CD4-positive, alpha-beta memory T cell (primary cell): ENCODE results near the gene ZBTB8OS. TPM values are rescaled to one million over a fixed set of nuclear protein-coding genes. Genes with fewer than 3 reads are reported as not detected.
"Not testable (repeated sequence)": the region's sequence is repeated elsewhere in the genome, so short reads cannot be mapped to it uniquely, and the experiment has no call there.

Experiments
- CTCF ChIA-PET: fragments of 350-600 bp; sonication (Branson Sonifier 250); formaldehyde crosslinking; loops from one replicate; lab custom pipeline; 2021; ENCODE audit warnings: inconsistent platforms; ENCODE audit not compliant: partially characterized antibody; lab: Charles Lee
- POLR2A ChIA-PET: fragments of 350-600 bp; sonication (Branson Sonifier 250); formaldehyde crosslinking; loops from one replicate; lab custom pipeline; 2021; ENCODE audit not compliant: partially characterized antibody; lab: Charles Lee
- DNase-seq, 5 donors: peaks; one replicate each; pipeline versions ENCODE4 v3.0.0 to v3.0.0-alpha.2; 2020 to 2022; ENCODE audit warnings: mixed read lengths in 1 of 5
- H3K27ac ChIP-seq: one replicate; pipeline ENCODE4 v1.7.0; 2013; ENCODE audit warnings: low read depth, low read length
- H3K27me3 ChIP-seq: 2 replicates; pipeline ENCODE4 v1.7.0; 2013; ENCODE audit warnings: mild to moderate bottlenecking, low read length, moderate library complexity; ENCODE audit not compliant: insufficient read depth
- H3K36me3 ChIP-seq: 2 replicates; pipeline ENCODE4 v1.7.0; 2013; ENCODE audit warnings: mild to moderate bottlenecking, low read length, moderate library complexity; ENCODE audit not compliant: insufficient read depth
- H3K4me1 ChIP-seq: 2 replicates; pipeline ENCODE4 v1.7.0; 2013; ENCODE audit warnings: mild to moderate bottlenecking, low read length, moderate library complexity; ENCODE audit not compliant: insufficient read depth
- H3K4me3 ChIP-seq, 2 donors: one replicate each; pipeline ENCODE4 v1.7.0; 2013; ENCODE audit warnings: low read length in 2 of 2, mild to moderate bottlenecking in 1 of 2
- H3K9me3 ChIP-seq, 2 donors: one replicate each; pipeline ENCODE4 v1.7.0; 2013; ENCODE audit warnings: low read length in 2 of 2, control low read depth in 1 of 2; ENCODE audit not compliant: control insufficient read depth in 1 of 2
- H3K27ac Mint-ChIP-seq, 7 donors: one replicate each; pipeline ENCODE4 v1.8.0; 2020 to 2021; ENCODE audit warnings: mixed read lengths in 7 of 7, mild to moderate bottlenecking in 6 of 7, inconsistent platforms in 3 of 7, moderate library complexity in 3 of 7
- H3K27me3 Mint-ChIP-seq, 2 donors: one replicate each; pipeline ENCODE4 v1.8.0; 2020 to 2021; ENCODE audit warnings: mixed read lengths in 2 of 2
- H3K36me3 Mint-ChIP-seq, 2 donors: one replicate each; pipeline ENCODE4 v1.8.0; 2020 to 2021; ENCODE audit warnings: mixed read lengths in 2 of 2, inconsistent platforms in 1 of 2, mild to moderate bottlenecking in 1 of 2
- H3K4me1 Mint-ChIP-seq, 4 donors: one replicate each; pipeline ENCODE4 v1.8.0; 2020 to 2021; ENCODE audit warnings: mixed read lengths in 4 of 4, mild to moderate bottlenecking in 1 of 4
- H3K4me3 Mint-ChIP-seq, 8 donors: one replicate each; pipeline ENCODE4 v1.8.0; 2020 to 2021; ENCODE audit warnings: mixed read lengths in 8 of 8, mild to moderate bottlenecking in 7 of 8, moderate library complexity in 6 of 8, inconsistent platforms in 3 of 8
- H3K9me3 Mint-ChIP-seq, 8 donors: one replicate each; pipeline ENCODE4 v1.8.0; 2020 to 2021; ENCODE audit warnings: mixed read lengths in 8 of 8, mild to moderate bottlenecking in 5 of 8, inconsistent platforms in 3 of 8, moderate library complexity in 1 of 8
- intact Hi-C: fragments of 100-400 bp; cut with micrococcal nuclease; formaldehyde crosslinking; loops from one replicate; pipeline ENCODE4 v1.15.1; 2023
- polyA plus RNA-seq, 2 donors: library from polyadenylated mRNA; unstranded; fragments of 300-500 nt; fragmentation: Illumina TruSeq; gene quantifications; one replicate each; pipeline ENCODE4 v1.2.3, GENCODE V29; 2021
- total RNA-seq, 2 experiments: library from RNA; stranded (reverse); gene quantifications; one replicate each; pipeline ENCODE4 v1.2.3, GENCODE V29; 2021

ZBTB8OS gene
- total and polyA plus RNA-seq, 4 experiments from 2014 or later, result 54.0 to 94.4 (median 63.2) TPM

DNA sequence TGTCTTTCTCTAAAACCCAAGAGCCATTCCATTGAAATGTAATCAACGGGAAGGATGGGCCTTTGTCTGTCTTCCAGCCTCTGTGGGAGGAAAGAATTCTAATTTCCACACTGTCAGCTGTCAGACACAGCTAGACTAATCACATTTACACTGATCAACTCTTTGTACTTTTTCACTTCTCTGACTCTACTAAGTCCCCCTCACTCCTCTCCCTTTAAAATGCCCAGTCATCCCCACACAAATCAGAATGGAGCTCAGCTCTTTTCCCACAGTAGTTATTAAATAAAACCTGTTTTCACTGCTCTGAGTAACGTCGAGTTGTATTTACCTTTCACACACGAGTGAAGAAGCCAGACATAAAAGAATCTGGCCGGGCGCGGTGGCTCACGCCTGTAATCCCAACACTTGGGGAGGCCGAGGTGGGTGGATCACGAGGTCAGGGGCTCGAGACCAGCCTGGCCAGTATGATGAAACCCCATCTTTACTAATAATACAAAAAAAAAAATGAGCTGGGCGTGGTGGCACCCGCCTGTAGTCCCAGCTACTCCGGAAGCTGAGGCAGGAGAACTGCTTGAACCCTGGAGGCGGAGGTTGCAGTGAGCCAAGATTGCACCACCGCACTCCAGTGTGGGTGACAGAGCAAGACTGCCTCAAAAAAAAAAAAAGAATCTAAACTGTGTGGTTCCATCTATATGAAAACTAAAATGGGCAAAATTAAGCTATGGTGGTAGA lies 13.3 kb downstream of the ZBTB8OS start:
- Histone ChIP-seq H3K27me3 (no peaks in the 10 kb centered on the region), H3K27ac (no peak overlapping the region), H3K4me1 (no peaks in the 10 kb centered on the region), H3K4me3 (no peak overlapping the region), H3K36me3 (peaks cover 13% of the 10 kb centered on the region), H3K9me3 (no peaks in the 10 kb centered on the region)
- peak overlapping the region in 1 of 8 donors; percentile 46 for H3K4me3 Mint-ChIP-seq
- H3K9me3 Mint-ChIP-seq, result no peaks in the 10 kb centered on the region
- ChIA-PET POLR2A (no interaction called here), CTCF (no interaction called here)
- intact Hi-C loops, result no loop called here
- H3K27ac Mint-ChIP-seq, result peak overlapping the region in 2 of 7 donors; percentile 38
- peaks cover 17 to 37% of the 10 kb centered on the region in 2 donors for H3K36me3 Mint-ChIP-seq
- H3K27me3 Mint-ChIP-seq, result no peaks in the 10 kb centered on the region
- peaks cover 13 to 30% (median 18%) of the 10 kb centered on the region in 4 donors for H3K4me1 Mint-ChIP-seq
- DNase-seq, result no peak

GRCh38 chr1:32635508-32636277 lies 14.7 kb downstream of the ZBTB8OS start:
- intact Hi-C loops, result no loop called here
- no peaks in the 10 kb centered on the region for H3K4me1 ChIP-seq
- CTCF ChIA-PET, result no interaction called here
- no peaks in the 10 kb centered on the region for H3K9me3 ChIP-seq
- H3K27me3 ChIP-seq, result no peaks in the 10 kb centered on the region
- DNase-seq, result no peak
- no peak overlapping the region for H3K27ac ChIP-seq
- no peaks in the 10 kb centered on the region for H3K27me3 Mint-ChIP-seq
- no peak overlapping the region for H3K4me3 Mint-ChIP-seq
- H3K4me1 Mint-ChIP-seq, result peaks cover 11 to 26% (median 18%) of the 10 kb centered on the region in 4 donors
- H3K36me3 ChIP-seq, result peaks cover 14% of the 10 kb centered on the region
- POLR2A ChIA-PET, result no interaction called here
- no peak overlapping the region for H3K4me3 ChIP-seq
- H3K9me3 Mint-ChIP-seq, result no peaks in the 10 kb centered on the region
- peaks cover 17 to 39% of the 10 kb centered on the region in 2 donors for H3K36me3 Mint-ChIP-seq
- H3K27ac Mint-ChIP-seq, result peak overlapping the region in 5 of 7 donors; percentile 32 to 84 (median 60)

GRCh38 chr1:32632829-32633228 lies 17.5 kb downstream of the ZBTB8OS start:
- ChIA-PET POLR2A (interaction anchor here (1.0 kb wide), 1 partner anchor 18 kb away, joined by 4 read pairs; the partner anchor contains the start of gene RBBP4), CTCF (interaction anchor here (0.6 kb wide), 1 partner anchor 16 kb away, joined by 4 read pairs; no protein-coding TSS in a partner anchor)
- Histone ChIP-seq H3K4me3 (no peak overlapping the region), H3K4me1 (peaks cover 2% of the 10 kb centered on the region), H3K27ac (no peak overlapping the region), H3K27me3 (no peaks in the 10 kb centered on the region), H3K9me3 (no peaks in the 10 kb centered on the region), H3K36me3 (peaks cover 14% of the 10 kb centered on the region)
- intact Hi-C loops, result no loop called here
- no peaks in the 10 kb centered on the region for H3K27me3 Mint-ChIP-seq
- no peak overlapping the region for H3K4me3 Mint-ChIP-seq
- peaks cover 14 to 27% (median 18%) of the 10 kb centered on the region in 4 donors for H3K4me1 Mint-ChIP-seq
- H3K36me3 Mint-ChIP-seq, result peaks cover 17 to 45% of the 10 kb centered on the region in 2 donors
- no peak for DNase-seq
- no peaks in the 10 kb centered on the region for H3K9me3 Mint-ChIP-seq
- peak overlapping the region in 3 of 7 donors; percentile 48 to 72 (median 65) for H3K27ac Mint-ChIP-seq

DNA sequence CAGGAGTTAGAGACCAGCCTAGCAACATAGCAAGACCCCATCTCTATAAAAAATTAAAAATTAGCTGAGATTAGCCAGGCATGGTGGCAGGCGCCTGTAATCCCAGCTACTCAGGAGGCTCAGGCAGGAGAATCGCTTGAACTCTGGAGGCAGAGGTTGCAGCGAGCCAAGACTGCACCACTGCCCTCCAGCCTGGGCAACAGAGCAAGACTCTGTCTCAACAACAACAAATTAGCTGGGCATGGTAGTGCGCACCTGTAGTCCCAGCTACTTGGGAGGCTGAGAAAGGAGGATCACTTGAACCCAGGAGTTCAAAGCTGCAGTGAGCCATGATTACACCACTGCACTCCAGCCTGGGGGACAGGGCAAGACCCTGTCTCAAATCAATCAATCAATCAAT lies 20.2 kb downstream of the ZBTB8OS start:
- H3K27ac ChIP-seq, H3K27me3 Mint-ChIP-seq, H3K4me1 ChIP-seq, POLR2A ChIA-PET, H3K9me3 ChIP-seq, H3K27ac Mint-ChIP-seq, CTCF ChIA-PET, intact Hi-C loops, H3K4me3 Mint-ChIP-seq, DNase-seq, H3K9me3 Mint-ChIP-seq, H3K27me3 ChIP-seq, H3K4me3 ChIP-seq: not testable (repeated sequence)
- Mint-ChIP-seq H3K4me1 (peaks cover 6 to 19% (median 13%) of the 10 kb centered on the region in 4 donors), H3K36me3 (peaks cover 19 to 49% of the 10 kb centered on the region in 2 donors)
- H3K36me3 ChIP-seq, result peaks cover 14% of the 10 kb centered on the region

DNA sequence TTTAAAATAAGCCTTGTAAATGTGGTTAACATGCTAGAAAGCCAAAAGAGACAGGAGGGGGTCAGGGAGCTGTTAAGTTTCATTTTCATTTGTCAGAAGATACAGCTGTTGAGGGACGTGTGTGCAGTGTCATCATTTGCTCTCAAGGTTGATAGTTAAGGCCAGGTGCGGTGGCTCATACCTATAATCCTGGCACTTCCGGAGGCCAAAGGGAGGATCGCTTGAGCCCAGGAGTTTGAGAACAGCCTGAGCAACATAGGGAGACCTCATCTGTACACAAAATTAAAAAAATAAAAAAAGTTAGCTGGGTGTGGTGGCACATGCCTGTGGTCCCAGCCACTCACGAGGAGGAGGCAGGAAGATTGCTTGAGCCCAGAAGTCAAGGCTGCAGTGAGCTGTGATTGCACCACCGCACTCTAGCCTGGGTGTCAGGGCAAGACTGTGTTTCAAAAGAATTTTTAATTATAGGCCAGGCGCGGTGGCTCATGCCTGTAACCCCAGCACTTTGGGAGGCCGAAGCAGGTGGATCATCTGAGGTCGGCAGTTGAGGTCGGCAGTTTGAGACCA lies 22.7 kb downstream of the ZBTB8OS start:
- intact Hi-C loops, result no loop called here
- H3K27ac ChIP-seq, result no peak overlapping the region
- no peaks in the 10 kb centered on the region for H3K27me3 ChIP-seq
- no peaks in the 10 kb centered on the region for H3K9me3 ChIP-seq
- DNase-seq, result peak in 2 of 5 donors; percentile 14 to 19
- peak overlapping the region; percentile 1 to 86 (median 79) for H3K27ac Mint-ChIP-seq
- ChIA-PET CTCF (no interaction called here), POLR2A (interaction anchor here (1.2 kb wide), 1 partner anchor 23 kb away, joined by 3 read pairs; the partner anchor contains the start of gene RBBP4)
- H3K9me3 Mint-ChIP-seq, result no peaks in the 10 kb centered on the region
- peaks cover 18% of the 10 kb centered on the region for H3K4me1 ChIP-seq
- no peak overlapping the region for H3K4me3 ChIP-seq
- H3K36me3 ChIP-seq, result peaks cover 5% of the 10 kb centered on the region
- peak overlapping the region in 7 of 8 donors; percentile 12 to 56 (median 41) for H3K4me3 Mint-ChIP-seq
- H3K36me3 Mint-ChIP-seq, result peaks cover 27 to 46% of the 10 kb centered on the region in 2 donors
- no peaks in the 10 kb centered on the region for H3K27me3 Mint-ChIP-seq
- peaks cover 15 to 30% (median 24%) of the 10 kb centered on the region in 4 donors for H3K4me1 Mint-ChIP-seq

GRCh38 chr1:32626176-32626575 lies 24.2 kb downstream of the ZBTB8OS start:
- H3K4me3 Mint-ChIP-seq, result no peak overlapping the region
- Histone ChIP-seq H3K27ac (no peak overlapping the region), H3K27me3 (no peaks in the 10 kb centered on the region), H3K4me3 (no peak overlapping the region), H3K4me1 (peaks cover 18% of the 10 kb centered on the region), H3K9me3 (no peaks in the 10 kb centered on the region), H3K36me3 (no peaks in the 10 kb centered on the region)
- H3K4me1 Mint-ChIP-seq, result peaks cover 15 to 30% (median 24%) of the 10 kb centered on the region in 4 donors
- intact Hi-C loops, result no loop called here
- H3K27me3 Mint-ChIP-seq, result no peaks in the 10 kb centered on the region
- no peak overlapping the region for H3K27ac Mint-ChIP-seq
- CTCF ChIA-PET, result no interaction called here
- H3K9me3 Mint-ChIP-seq, result no peaks in the 10 kb centered on the region
- no peak for DNase-seq
- peaks cover 34 to 45% of the 10 kb centered on the region in 2 donors for H3K36me3 Mint-ChIP-seq
- POLR2A ChIA-PET, result no interaction called here

GRCh38 chr1:32623775-32624174 lies 26.6 kb downstream of the ZBTB8OS start:
- Histone ChIP-seq H3K36me3 (no peaks in the 10 kb centered on the region), H3K4me3 (no peak overlapping the region), H3K4me1 (peaks cover 18% of the 10 kb centered on the region), H3K9me3 (no peaks in the 10 kb centered on the region), H3K27ac (no peak overlapping the region), H3K27me3 (no peaks in the 10 kb centered on the region)
- POLR2A ChIA-PET, result no interaction called here
- CTCF ChIA-PET, result no interaction called here
- Mint-ChIP-seq H3K36me3 (peaks cover 40 to 49% of the 10 kb centered on the region in 2 donors), H3K4me3 (no peak overlapping the region), H3K4me1 (peaks cover 15 to 30% (median 23%) of the 10 kb centered on the region in 4 donors), H3K27ac (peak overlapping the region in 6 of 7 donors; percentile 7 to 78 (median 40)), H3K27me3 (no peaks in the 10 kb centered on the region), H3K9me3 (no peaks in the 10 kb centered on the region)
- DNase-seq, result peak in 1 of 5 donors; percentile 40
- intact Hi-C loops, result no loop called here
